GM12878 (cell line): ENCODE data around the gene COL24A1. TPM values are rescaled to one million over a fixed set of nuclear protein-coding genes. Genes with fewer than 3 reads are reported as not detected.

Experiments used
- NFYB ChIP-seq: IDR thresholded peaks from 2 replicates; pipeline ENCODE4 v1.6.1; 2011; ENCODE audit warnings: low read depth, mild to moderate bottlenecking, low read length, improper control_type of control experiment, moderate library complexity; ENCODE audit not compliant: insufficient read depth
- RFX5 ChIP-seq: IDR thresholded peaks from 2 replicates; pipeline ENCODE4 v1.6.1; 2011; ENCODE audit warnings: low read depth, low read length, improper control_type of control experiment
- SMAD5 ChIP-seq: IDR thresholded peaks from 2 replicates; pipeline ENCODE4 v1.6.1; 2016; ENCODE audit warnings: antibody characterized with exemption, low read depth
- YY1 ChIP-seq: IDR thresholded peaks from 2 replicates; pipeline ENCODE4 v1.6.1; 2011; ENCODE audit warnings: low read depth, mild to moderate bottlenecking, low read length
- polyA plus RNA-seq, 11 experiments: library from polyadenylated mRNA; depleted of rRNA in 4 of 11; unstranded in 6 of 11; stranded (reverse) in 5 of 11; fragments of >200 nt; fragmentation: Nextera tagmentation in 4 of 11; fragmentation: Illumina TruSeq in 1 of 11; extraction: Ambion mirVana in 4 of 11; extraction: Trizol in 1 of 11; gene quantifications; 1 replicate in 1 of 11; 2 replicates in 10 of 11; pipeline versions ENCODE4 v1.2.1 to v1.2.3, GENCODE V29; 2011 to 2016; ENCODE audit warnings: inconsistent platforms in 2 of 11, missing spikeins in 2 of 11, low read depth in 1 of 11
- total RNA-seq, 4 experiments: library from RNA; depleted of rRNA in 3 of 4; stranded (reverse); fragments of >200 nt in 3 of 4; fragmentation: Illumina TruSeq in 1 of 4; extraction: Trizol in 1 of 4; gene quantifications; 2 replicates each; pipeline versions ENCODE4 v1.2.1 to v1.2.3, GENCODE V29; 2013 to 2021
- TF ChIP-seq, protein P1 (sequence below): fragments of 150-350 bp; IDR thresholded peaks from 2 replicates; pipeline ENCODE4 v1.6.1; 2016; ENCODE audit warnings: low read depth, low read length
- TF ChIP-seq, protein P2 (sequence below): fragments of 450-650 bp; conservative IDR thresholded peaks from 2 replicates; pipeline ENCODE4 v1.6.1; 2017; ENCODE audit warnings: mild to moderate bottlenecking, moderate library complexity
- TF ChIP-seq, protein P3 (sequence below): fragments of 450-650 bp; IDR thresholded peaks from 2 replicates; pipeline ENCODE4 v1.6.1; 2018; ENCODE audit warnings: mild to moderate bottlenecking, low read depth, moderate library complexity; ENCODE audit not compliant: partially characterized antibody

Gene COL24A1
- total and polyA plus RNA-seq, 10 of the 15 experiments (the other 5 are each of a cell fraction or from before 2014, with no cell fraction given): 0.19 to 4.1 (median 2.0) TPM

DNA sequence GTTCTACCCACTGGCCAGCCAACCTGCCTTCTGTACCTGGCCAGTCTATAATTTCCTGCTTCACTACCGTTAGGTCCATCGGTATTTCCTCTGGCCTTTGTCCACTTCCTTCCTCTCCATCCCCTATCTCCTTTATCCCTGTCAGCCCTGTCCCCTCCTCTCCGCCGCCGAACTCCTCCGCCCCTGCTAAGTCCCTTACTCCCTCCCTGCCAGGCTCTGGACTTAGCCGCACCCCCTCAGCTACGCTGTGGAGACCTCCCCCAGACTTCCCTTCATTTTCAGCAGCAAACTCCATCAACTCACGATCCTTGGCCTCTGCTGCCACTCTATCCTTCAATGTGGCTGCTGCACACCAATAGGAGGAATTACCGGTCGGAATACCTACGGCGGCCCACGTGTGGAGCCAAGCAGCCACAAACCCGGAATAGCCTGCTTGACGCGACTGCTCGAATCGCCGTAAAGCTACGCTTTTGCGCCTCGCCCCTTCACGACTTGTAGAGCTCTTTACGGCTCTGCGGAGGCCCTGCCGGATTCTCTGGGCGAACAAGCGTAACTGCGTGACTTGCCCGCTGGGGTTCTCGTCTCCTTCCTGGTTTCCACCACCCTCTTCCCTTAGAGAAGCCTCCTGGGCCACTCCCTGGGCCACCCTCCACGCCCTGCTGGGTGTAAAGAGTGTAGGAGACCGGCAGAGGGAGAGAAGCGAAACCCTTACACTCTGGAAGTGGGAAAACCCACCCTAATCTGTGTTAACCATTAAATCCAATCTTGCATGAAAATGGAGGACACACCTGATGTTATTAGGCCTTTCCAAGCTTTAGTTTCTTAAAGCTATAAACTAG is 448.4 kb downstream of the COL24A1 start, which contains the start of gene ZNHIT6 (continued):
- TF ChIP-seq NFYB (peak; percentile 29; the same call in 1 of the 2 replicates), RFX5 (no peak), SMAD5 (peak; percentile 83; the same call in 1 of the 2 replicates), YY1 (peak; percentile 72)
- TF ChIP-seq, protein P1, sequence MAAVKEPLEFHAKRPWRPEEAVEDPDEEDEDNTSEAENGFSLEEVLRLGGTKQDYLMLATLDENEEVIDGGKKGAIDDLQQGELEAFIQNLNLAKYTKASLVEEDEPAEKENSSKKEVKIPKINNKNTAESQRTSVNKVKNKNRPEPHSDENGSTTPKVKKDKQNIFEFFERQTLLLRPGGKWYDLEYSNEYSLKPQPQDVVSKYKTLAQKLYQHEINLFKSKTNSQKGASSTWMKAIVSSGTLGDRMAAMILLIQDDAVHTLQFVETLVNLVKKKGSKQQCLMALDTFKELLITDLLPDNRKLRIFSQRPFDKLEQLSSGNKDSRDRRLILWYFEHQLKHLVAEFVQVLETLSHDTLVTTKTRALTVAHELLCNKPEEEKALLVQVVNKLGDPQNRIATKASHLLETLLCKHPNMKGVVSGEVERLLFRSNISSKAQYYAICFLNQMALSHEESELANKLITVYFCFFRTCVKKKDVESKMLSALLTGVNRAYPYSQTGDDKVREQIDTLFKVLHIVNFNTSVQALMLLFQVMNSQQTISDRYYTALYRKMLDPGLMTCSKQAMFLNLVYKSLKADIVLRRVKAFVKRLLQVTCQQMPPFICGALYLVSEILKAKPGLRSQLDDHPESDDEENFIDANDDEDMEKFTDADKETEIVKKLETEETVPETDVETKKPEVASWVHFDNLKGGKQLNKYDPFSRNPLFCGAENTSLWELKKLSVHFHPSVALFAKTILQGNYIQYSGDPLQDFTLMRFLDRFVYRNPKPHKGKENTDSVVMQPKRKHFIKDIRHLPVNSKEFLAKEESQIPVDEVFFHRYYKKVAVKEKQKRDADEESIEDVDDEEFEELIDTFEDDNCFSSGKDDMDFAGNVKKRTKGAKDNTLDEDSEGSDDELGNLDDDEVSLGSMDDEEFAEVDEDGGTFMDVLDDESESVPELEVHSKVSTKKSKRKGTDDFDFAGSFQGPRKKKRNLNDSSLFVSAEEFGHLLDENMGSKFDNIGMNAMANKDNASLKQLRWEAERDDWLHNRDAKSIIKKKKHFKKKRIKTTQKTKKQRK: no peak
- TF ChIP-seq, protein P2, sequence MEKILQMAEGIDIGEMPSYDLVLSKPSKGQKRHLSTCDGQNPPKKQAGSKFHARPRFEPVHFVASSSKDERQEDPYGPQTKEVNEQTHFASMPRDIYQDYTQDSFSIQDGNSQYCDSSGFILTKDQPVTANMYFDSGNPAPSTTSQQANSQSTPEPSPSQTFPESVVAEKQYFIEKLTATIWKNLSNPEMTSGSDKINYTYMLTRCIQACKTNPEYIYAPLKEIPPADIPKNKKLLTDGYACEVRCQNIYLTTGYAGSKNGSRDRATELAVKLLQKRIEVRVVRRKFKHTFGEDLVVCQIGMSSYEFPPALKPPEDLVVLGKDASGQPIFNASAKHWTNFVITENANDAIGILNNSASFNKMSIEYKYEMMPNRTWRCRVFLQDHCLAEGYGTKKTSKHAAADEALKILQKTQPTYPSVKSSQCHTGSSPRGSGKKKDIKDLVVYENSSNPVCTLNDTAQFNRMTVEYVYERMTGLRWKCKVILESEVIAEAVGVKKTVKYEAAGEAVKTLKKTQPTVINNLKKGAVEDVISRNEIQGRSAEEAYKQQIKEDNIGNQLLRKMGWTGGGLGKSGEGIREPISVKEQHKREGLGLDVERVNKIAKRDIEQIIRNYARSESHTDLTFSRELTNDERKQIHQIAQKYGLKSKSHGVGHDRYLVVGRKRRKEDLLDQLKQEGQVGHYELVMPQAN: peak; percentile 90
- TF ChIP-seq, protein P3, sequence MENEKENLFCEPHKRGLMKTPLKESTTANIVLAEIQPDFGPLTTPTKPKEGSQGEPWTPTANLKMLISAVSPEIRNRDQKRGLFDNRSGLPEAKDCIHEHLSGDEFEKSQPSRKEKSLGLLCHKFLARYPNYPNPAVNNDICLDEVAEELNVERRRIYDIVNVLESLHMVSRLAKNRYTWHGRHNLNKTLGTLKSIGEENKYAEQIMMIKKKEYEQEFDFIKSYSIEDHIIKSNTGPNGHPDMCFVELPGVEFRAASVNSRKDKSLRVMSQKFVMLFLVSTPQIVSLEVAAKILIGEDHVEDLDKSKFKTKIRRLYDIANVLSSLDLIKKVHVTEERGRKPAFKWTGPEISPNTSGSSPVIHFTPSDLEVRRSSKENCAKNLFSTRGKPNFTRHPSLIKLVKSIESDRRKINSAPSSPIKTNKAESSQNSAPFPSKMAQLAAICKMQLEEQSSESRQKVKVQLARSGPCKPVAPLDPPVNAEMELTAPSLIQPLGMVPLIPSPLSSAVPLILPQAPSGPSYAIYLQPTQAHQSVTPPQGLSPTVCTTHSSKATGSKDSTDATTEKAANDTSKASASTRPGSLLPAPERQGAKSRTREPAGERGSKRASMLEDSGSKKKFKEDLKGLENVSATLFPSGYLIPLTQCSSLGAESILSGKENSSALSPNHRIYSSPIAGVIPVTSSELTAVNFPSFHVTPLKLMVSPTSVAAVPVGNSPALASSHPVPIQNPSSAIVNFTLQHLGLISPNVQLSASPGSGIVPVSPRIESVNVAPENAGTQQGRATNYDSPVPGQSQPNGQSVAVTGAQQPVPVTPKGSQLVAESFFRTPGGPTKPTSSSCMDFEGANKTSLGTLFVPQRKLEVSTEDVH: peak; percentile 75
